ENCODE data around the gene SLC12A2.

DNA sequence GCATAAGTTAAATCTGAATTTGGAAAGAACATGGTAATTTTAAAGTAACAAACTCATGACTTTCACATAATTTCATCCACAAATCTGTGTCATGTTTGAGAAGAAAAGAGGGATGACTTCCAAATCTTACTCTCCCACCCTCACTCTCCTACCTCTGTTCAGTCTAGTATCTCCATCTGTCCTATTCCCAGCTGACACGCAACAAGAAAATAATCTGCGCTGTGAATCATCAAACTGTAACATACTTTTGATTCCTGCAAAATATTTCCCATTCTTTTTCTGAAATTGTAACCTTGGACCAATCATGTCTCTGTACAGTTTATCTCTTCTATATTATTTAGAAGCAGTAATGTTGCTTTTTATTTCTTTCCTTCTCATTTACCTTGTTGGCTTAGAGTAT lies 91.4 kb downstream of the SLC12A2 start:
- TF ChIP-seq, protein P1, sequence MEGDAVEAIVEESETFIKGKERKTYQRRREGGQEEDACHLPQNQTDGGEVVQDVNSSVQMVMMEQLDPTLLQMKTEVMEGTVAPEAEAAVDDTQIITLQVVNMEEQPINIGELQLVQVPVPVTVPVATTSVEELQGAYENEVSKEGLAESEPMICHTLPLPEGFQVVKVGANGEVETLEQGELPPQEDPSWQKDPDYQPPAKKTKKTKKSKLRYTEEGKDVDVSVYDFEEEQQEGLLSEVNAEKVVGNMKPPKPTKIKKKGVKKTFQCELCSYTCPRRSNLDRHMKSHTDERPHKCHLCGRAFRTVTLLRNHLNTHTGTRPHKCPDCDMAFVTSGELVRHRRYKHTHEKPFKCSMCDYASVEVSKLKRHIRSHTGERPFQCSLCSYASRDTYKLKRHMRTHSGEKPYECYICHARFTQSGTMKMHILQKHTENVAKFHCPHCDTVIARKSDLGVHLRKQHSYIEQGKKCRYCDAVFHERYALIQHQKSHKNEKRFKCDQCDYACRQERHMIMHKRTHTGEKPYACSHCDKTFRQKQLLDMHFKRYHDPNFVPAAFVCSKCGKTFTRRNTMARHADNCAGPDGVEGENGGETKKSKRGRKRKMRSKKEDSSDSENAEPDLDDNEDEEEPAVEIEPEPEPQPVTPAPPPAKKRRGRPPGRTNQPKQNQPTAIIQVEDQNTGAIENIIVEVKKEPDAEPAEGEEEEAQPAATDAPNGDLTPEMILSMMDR (IDR thresholded peaks at IDR 0.05; ENCODE audit: low read length) = no peak
- no peak for TF ChIP-seq EZH2 (IDR thresholded peaks at IDR 0.05; ENCODE audit: borderline replicate concordance, low read length)

Data from OCI-LY1 (cell line).